ENCODE results near the gene SMCO1. TPM values are rescaled to one million over a fixed set of nuclear protein-coding genes. Genes with fewer than 3 reads are reported as not detected.
"Not testable (repeated sequence)": the region's sequence is repeated elsewhere in the genome, so short reads cannot be mapped to it uniquely, and the experiment has no call there.

The SMCO1 gene
- total RNA-seq, 1 donor from 2014 or later, result 28.7 TPM

- intact Hi-C loops (cut with DNase I), result no loop called here
- no peak for DNase-seq (ENCODE audit: low spot score)
Observed at GRCh38 chr3:196525141-196525540, 10.0 kb upstream of the SMCO1 start.

- intact Hi-C loops (cut with DNase I), result loop anchor here (5.0 kb wide), 1 partner anchor 447 kb away; no protein-coding TSS in a partner anchor
- DNase-seq (ENCODE audit: low spot score), result no peak
Observed at GRCh38 chr3:196524527-196524926, 9.4 kb upstream of the SMCO1 start.

- intact Hi-C loops (cut with DNase I), result loop anchor here (5.0 kb wide), 1 partner anchor 447 kb away; no protein-coding TSS in a partner anchor
- DNase-seq (ENCODE audit: low spot score), result no peak
Observed at GRCh38 chr3:196523841-196524240, 8.7 kb upstream of the SMCO1 start.

- DNase-seq (ENCODE audit: low spot score), result not testable (repeated sequence)
- intact Hi-C loops (cut with DNase I), result loop anchor here (5.0 kb wide), 1 partner anchor 444 kb away; no protein-coding TSS in a partner anchor
Observed at GRCh38 chr3:196521291-196521690, 6.1 kb upstream of the SMCO1 start.

- no peak for DNase-seq (ENCODE audit: low spot score)
Observed at GRCh38 chr3:196519718-196520082, 4.6 kb upstream of the SMCO1 start.

GRCh38 chr3:196518966-196519717 is 4.0 kb upstream of the SMCO1 start:
- DNase-seq (ENCODE audit: low spot score), result peak; percentile 88
- intact Hi-C loops (cut with DNase I), result loop anchor here (2.0 kb wide), 1 partner anchor 266 kb away; no protein-coding TSS in a partner anchor

More at GRCh38 chr3:196519718-196520082, 4.6 kb upstream of the SMCO1 start:
- intact Hi-C loops (cut with DNase I), result loop anchor here (2.0 to 5.0 kb wide), 2 partner anchors 267 to 442 kb away; no protein-coding TSS in a partner anchor

GRCh38 chr3:196517919-196518318 is 2.8 kb upstream of the SMCO1 start:
- intact Hi-C loops (cut with DNase I), result loop anchor here (2.0 kb wide), 1 partner anchor 265 kb away; no protein-coding TSS in a partner anchor
- DNase-seq (ENCODE audit: low spot score), result no peak

GRCh38 chr3:196517162-196517800 is 2.1 kb upstream of the SMCO1 start:
- intact Hi-C loops (cut with DNase I), result no loop called here
- no peak for DNase-seq (ENCODE audit: low spot score)

- DNase-seq (ENCODE audit: low spot score), result no peak
- intact Hi-C loops (cut with DNase I), result no loop called here
Observed at GRCh38 chr3:196514350-196514716, 813 bp downstream of the SMCO1 start.

GRCh38 chr3:196513697-196514349 is 1.3 kb downstream of the SMCO1 start:
- intact Hi-C loops (cut with DNase I), result no loop called here
- no peak for DNase-seq (ENCODE audit: low spot score)

- DNase-seq (ENCODE audit: low spot score); intact Hi-C loops (cut with DNase I): not testable (repeated sequence)
Observed at GRCh38 chr3:196511646-196512425, 3.3 kb downstream of the SMCO1 start.

- intact Hi-C loops (cut with DNase I); DNase-seq (ENCODE audit: low spot score): not testable (repeated sequence)
Observed at GRCh38 chr3:196511108-196511507, 4.0 kb downstream of the SMCO1 start.

- DNase-seq (ENCODE audit: low spot score), result no peak
- intact Hi-C loops (cut with DNase I), result no loop called here
Observed at GRCh38 chr3:196506687-196507086, 8.5 kb downstream of the SMCO1 start.

- intact Hi-C loops (cut with DNase I), result no loop called here
Observed at GRCh38 chr3:196504556-196504955, 10.6 kb downstream of the SMCO1 start.

GRCh38 chr3:196504077-196504398 is 11.1 kb downstream of the SMCO1 start:
- DNase-seq (ENCODE audit: low spot score); intact Hi-C loops (cut with DNase I): not testable (repeated sequence)

More at GRCh38 chr3:196504556-196504955, 10.6 kb downstream of the SMCO1 start:
- DNase-seq (ENCODE audit: low spot score), result no peak

GRCh38 chr3:196503196-196504076 is 11.7 kb downstream of the SMCO1 start, which contains the start of gene RNF168:
Gene RNF168, minus strand, starts transcription at chr3:196503768. Its CDS starts 595 bp downstream, at chr3:196503173.
- intact Hi-C loops (cut with DNase I), result loop anchor here (1.0 to 2.0 kb wide), 2 partner anchors 71 to 216 kb away; partner anchors contain the start of genes PCYT1A and UBXN7
- DNase-seq (ENCODE audit: low spot score), result peak; percentile 97

GRCh38 chr3:196502775-196503195 is 12.4 kb downstream of the SMCO1 start:
- peak; percentile 80 for DNase-seq (ENCODE audit: low spot score)
- intact Hi-C loops (cut with DNase I), result loop anchor here (1.0 to 2.0 kb wide), 2 partner anchors 70 to 215 kb away; partner anchors contain the start of genes PCYT1A and UBXN7

All from cardiac septum (tissue), 1 donor.